AG04449 (cell line): ENCODE measurements around the gene PTN.
A peak's percentile ranks its signal among the peaks of the same experiment; 100 is the strongest.

Experiments
- CTCF ChIA-PET: fragments of 350-600 bp; formaldehyde crosslinking; extraction: SDS; loops from one replicate; lab custom pipeline; 2021; ENCODE audit warnings: antibody characterized with exemption; lab: Yijun Ruan, JAX
- POLR2A ChIA-PET: fragments of 400-600, 350-600 bp; formaldehyde crosslinking; extraction: SDS; loops from one replicate; lab custom pipeline; 2020; ENCODE audit warnings: antibody characterized with exemption, inconsistent platforms; lab: Yijun Ruan, JAX
- DNase-seq: peaks from one replicate; pipeline ENCODE4 v3.0.0-alpha.2; 2010; ENCODE audit warnings: low read depth, low spot score
- H3K4me3 ChIP-seq: 2 replicates; pipeline ENCODE4 v1.5.1; 2011; ENCODE audit warnings: low read depth, mild to moderate bottlenecking, control low read depth, low read length
- CTCF ChIP-seq: IDR thresholded peaks from one replicate; pipeline ENCODE4 v1.5.1; 2011; ENCODE audit warnings: mild to moderate bottlenecking, moderate library complexity, low read length, control low read depth, inconsistent platforms; ENCODE audit not compliant: insufficient read depth; ENCODE audit errors: missing control alignments

PTN gene

GRCh38 chr7:137351941-137352340 lies 8.4 kb upstream of the PTN start:
- no peak for TF ChIP-seq CTCF
- ChIA-PET POLR2A (no interaction called here), CTCF (interaction anchor here (0.8 kb wide), 1 partner anchor 19 kb away, joined by 3 read pairs; no protein-coding TSS in a partner anchor)
- H3K4me3 ChIP-seq, result no peak overlapping the region
- DNase-seq, result no peak

- DNase-seq, result no peak
- CTCF ChIA-PET, result no interaction called here
- no peak overlapping the region for H3K4me3 ChIP-seq
- no peak for TF ChIP-seq CTCF
- POLR2A ChIA-PET, result no interaction called here
These were observed 2.4 kb upstream of the PTN start for GRCh38 chr7:137345799-137346449.

GRCh38 chr7:137342828-137343261 lies 688 bp downstream of the PTN start:
- CTCF ChIA-PET, result interaction anchor here (1.0 to 1.4 kb wide), 2 partner anchors 11 to 249 kb away, joined by 3 to 4 read pairs; no protein-coding TSS in a partner anchor
- H3K4me3 ChIP-seq, result peak overlapping the region; percentile 70
- no peak for DNase-seq
- POLR2A ChIA-PET, result no interaction called here
- no peak for TF ChIP-seq CTCF

GRCh38 chr7:137342265-137342664 lies 1.3 kb downstream of the PTN start:
- peak overlapping the region; percentile 70 for H3K4me3 ChIP-seq
- no peak for TF ChIP-seq CTCF
- ChIA-PET POLR2A (no interaction called here), CTCF (interaction anchor here (0.8 to 1.4 kb wide), 3 partner anchors 11 to 250 kb away, joined by 3 to 7 read pairs (median 4); no protein-coding TSS in a partner anchor)
- DNase-seq, result no peak

GRCh38 chr7:137337902-137338301 lies 5.6 kb downstream of the PTN start:
- TF ChIP-seq CTCF, result no peak
- CTCF ChIA-PET, result interaction anchor here (1.0 to 1.3 kb wide), 2 partner anchors 12 to 17 kb away, joined by 3 to 4 read pairs; no protein-coding TSS in a partner anchor

GRCh38 chr7:137335814-137336213 lies 7.7 kb downstream of the PTN start:
- CTCF ChIA-PET, result interaction anchor here (1.0 kb wide), 1 partner anchor 8 kb away, joined by 3 read pairs; no protein-coding TSS in a partner anchor
- TF ChIP-seq CTCF, result no peak
- H3K4me3 ChIP-seq, result no peak overlapping the region
- POLR2A ChIA-PET, result no interaction called here
- DNase-seq, result no peak

More at GRCh38 chr7:137337902-137338301, 5.6 kb downstream of the PTN start:
- DNase-seq, result no peak
- POLR2A ChIA-PET, result no interaction called here
- H3K4me3 ChIP-seq, result no peak overlapping the region
